Spinal cord (tissue), 10 donors: ENCODE data around the gene BRD2. TPM values are rescaled to one million over a fixed set of nuclear protein-coding genes. Genes with fewer than 3 reads are reported as not detected.
"Not testable (repeated sequence)": the region's sequence is repeated elsewhere in the genome, so short reads cannot be mapped to it uniquely, and the experiment has no call there.

Source experiments
- DNase-seq, 6 donors: peaks; one replicate each; pipeline versions ENCODE4 v3.0.0 to v3.0.0-alpha.2; 2013 to 2015; ENCODE audit warnings: low spot score in 6 of 6, low read depth in 4 of 6
- H3K27ac ChIP-seq: one replicate; pipeline ENCODE4 v1.5.1; 2013; ENCODE audit warnings: low read depth, low read length, control low read depth
- H3K27me3 ChIP-seq: one replicate; pipeline ENCODE4 v1.6.1; 2013; ENCODE audit warnings: low read length; ENCODE audit not compliant: control insufficient read depth, insufficient read depth
- H3K36me3 ChIP-seq: one replicate; pipeline ENCODE4 v1.6.1; 2013; ENCODE audit warnings: low read length; ENCODE audit not compliant: control insufficient read depth, insufficient read depth
- H3K4me1 ChIP-seq: one replicate; pipeline ENCODE4 v1.6.1; 2013; ENCODE audit warnings: low read length; ENCODE audit not compliant: control insufficient read depth, insufficient read depth
- H3K4me3 ChIP-seq: one replicate; pipeline ENCODE4 v1.5.1; 2013; ENCODE audit warnings: low read depth, low read length, control low read depth
- H3K9me3 ChIP-seq: one replicate; pipeline ENCODE4 v1.6.1; 2013; ENCODE audit warnings: low read length; ENCODE audit not compliant: control insufficient read depth, insufficient read depth
- WGBS: methylation state at CpG from one replicate; pipeline ENCODE4 v1.1.5; 2013; ENCODE audit warnings: missing lambda C conversion rate; ENCODE audit not compliant: insufficient coverage; 5-methylcytosine and 5-hydroxymethylcytosine counted together
- polyA plus RNA-seq, 2 donors: library from polyadenylated mRNA; unstranded; fragments of 120-200 nt; gene quantifications; one replicate each; pipeline ENCODE4 v1.2.1, GENCODE V29; 2013; ENCODE audit not compliant: insufficient read length in 2 of 2
- total RNA-seq, 2 donors: library from RNA; depleted of rRNA in 1 of 2; stranded (reverse); fragments of 120-200 nt in 1 of 2; fragments of >200 nt in 1 of 2; gene quantifications; one replicate each; pipeline versions ENCODE4 v1.2.3 to v1.2.4, GENCODE V29; 2013 to 2014
- donor health status: healthy.

Gene BRD2
- total and polyA plus RNA-seq, 4 donors = 68.9 to 286 (median 219) TPM

GRCh38 chr6:32937230-32937633, 31.2 kb upstream of the BRD2 start:
- Histone ChIP-seq H3K4me1 (peaks cover 10% of the 10 kb centered on the region), H3K4me3 (no peak overlapping the region), H3K36me3 (no peaks in the 10 kb centered on the region), H3K9me3 (no peaks in the 10 kb centered on the region), H3K27me3 (peaks cover 5% of the 10 kb centered on the region), H3K27ac (no peak overlapping the region)
- 82% methylated on average over 2 of the region's 8 CpGs for WGBS
- DNase-seq = no peak

- no peak for DNase-seq
- 93% methylated on average over 7 of the region's 7 CpGs for WGBS
- Histone ChIP-seq H3K4me1 (peaks cover 10% of the 10 kb centered on the region), H3K4me3 (no peak overlapping the region), H3K27ac (no peak overlapping the region), H3K9me3 (no peaks in the 10 kb centered on the region), H3K36me3 (no peaks in the 10 kb centered on the region), H3K27me3 (peaks cover 5% of the 10 kb centered on the region)
Observed at GRCh38 chr6:32938494-32938893, 29.9 kb upstream of the BRD2 start.

DNA sequence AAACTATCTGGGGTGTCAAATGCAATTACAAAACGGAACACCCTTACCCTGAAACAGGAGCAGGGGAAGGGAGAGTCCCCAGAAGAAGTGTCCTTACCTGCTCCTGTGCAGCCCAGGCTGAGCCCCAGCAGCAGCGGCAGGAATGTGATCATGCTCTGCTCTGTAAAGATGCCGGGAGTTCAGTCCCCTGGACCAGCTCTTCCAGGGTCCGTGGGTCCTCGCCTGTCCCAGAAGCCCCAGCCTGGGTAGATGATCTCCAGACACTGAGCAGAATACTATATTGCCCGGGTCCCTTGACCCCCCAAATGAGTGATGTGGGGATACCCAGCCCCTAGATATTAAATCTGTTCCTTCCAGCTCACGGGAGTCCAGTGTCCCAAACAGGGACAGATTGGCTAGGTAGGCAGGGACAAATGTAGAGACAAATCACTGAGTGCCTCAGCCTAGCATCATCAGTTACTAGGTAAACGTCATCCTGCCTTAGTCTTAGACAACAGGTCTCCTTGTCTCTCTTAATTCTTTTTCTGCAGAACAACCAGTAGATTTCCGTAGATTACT, 27.7 kb upstream of the BRD2 start, which contains the start of gene HLA-DMB:
Gene HLA-DMB, minus strand, starts transcription at position 373 of the 558 bp plus-strand sequence. Its CDS starts 221 bp downstream, at position 152.
- WGBS = 34% methylated on average over 8 of the region's 9 CpGs

DNA sequence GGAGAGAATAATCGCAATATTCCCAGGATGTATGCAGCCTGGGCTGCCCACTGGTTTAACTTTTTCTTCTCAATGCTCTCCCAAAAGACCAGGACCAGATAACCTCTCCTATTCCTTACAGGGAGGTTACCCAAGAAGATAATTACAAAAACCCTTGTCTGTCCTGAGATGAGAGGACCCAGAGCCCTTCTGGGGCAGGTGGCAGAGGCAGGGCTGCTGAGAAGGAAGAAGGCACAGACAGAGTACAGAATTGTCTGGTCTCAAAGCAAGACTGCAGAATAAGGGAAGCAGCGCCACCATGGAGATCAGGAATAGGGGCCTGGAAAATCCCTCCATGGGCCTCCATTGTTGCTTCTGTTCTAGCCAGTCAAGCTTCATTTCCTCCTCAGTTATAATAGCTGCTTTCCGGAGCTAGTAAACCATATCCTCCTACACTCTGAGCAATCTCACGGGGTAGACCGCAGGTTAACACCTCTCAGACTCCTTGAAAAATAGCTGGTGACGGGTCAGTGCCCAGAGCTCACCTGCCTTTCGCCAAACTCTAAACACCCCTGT, 27.1 kb upstream of the BRD2 start:
- H3K4me3 ChIP-seq = no peak overlapping the region
- H3K27ac ChIP-seq = peak overlapping the region; percentile 29
- H3K9me3 ChIP-seq = no peaks in the 10 kb centered on the region
- H3K4me1 ChIP-seq = peaks cover 10% of the 10 kb centered on the region
- DNase-seq = peak in 1 of 6 donors; percentile 6
- peaks cover 3% of the 10 kb centered on the region for H3K27me3 ChIP-seq
- no peaks in the 10 kb centered on the region for H3K36me3 ChIP-seq
- WGBS = 61% methylated on average over 5 of the region's 7 CpGs

More for the DNA sequence above, 27.7 kb upstream of the BRD2 start, which contains the start of gene HLA-DMB:
- DNase-seq = peak in 5 of 6 donors; percentile 52 to 90 (median 71)
- Histone ChIP-seq H3K27me3 (peaks cover 3% of the 10 kb centered on the region), H3K4me1 (peaks cover 10% of the 10 kb centered on the region), H3K9me3 (no peaks in the 10 kb centered on the region), H3K36me3 (no peaks in the 10 kb centered on the region), H3K27ac (peak within 1 kb of the TSS; percentile 29), H3K4me3 (peak within 1 kb of the TSS; percentile 24)

GRCh38 chr6:32942555-32943123, 25.8 kb upstream of the BRD2 start:
- 63% methylated on average over 5 of the region's 9 CpGs for WGBS
- H3K36me3 ChIP-seq, H3K27ac ChIP-seq, H3K4me3 ChIP-seq, DNase-seq, H3K27me3 ChIP-seq, H3K9me3 ChIP-seq, H3K4me1 ChIP-seq: not testable (repeated sequence)

DNA sequence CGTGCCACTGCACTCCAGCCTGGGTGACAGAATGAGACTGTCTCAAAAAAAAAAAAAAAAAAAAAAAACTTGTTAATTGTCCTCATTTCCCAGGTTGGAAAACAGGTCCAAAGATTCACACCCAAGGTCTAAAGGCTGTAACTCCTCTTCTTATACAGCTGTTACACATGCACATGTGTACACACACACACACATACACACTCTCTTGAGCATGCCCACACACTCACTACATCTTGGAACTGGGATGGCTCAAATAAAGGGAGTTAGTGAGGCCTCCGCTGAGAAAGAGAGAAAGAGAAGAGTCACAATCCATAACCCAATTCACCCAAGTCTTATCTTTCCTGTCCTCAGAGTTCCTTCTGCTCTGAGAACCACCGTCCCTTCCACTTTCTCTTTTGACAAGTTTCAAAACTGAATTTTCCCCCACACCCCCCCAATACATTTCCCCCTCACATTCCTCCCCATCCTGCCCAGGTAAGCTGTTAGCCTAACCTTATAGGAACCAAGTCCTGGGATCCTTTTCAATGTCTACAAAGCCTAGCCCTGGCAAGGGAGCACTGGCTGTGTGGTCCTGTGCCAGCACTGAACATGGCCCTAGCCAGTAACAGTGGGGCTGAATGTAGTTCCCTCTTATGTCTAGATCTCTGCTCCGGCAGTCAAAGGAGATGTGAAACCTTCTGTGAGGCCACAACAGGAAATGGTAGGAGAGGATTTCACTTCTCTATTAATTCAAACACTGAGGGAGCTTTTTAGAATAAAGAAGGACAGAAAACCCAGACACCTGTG, 24.3 kb upstream of the BRD2 start:
- peaks cover 10% of the 10 kb centered on the region for H3K4me1 ChIP-seq
- no peaks in the 10 kb centered on the region for H3K36me3 ChIP-seq
- WGBS = 93% methylated on average over 1 of the region's 4 CpGs
- DNase-seq = no peak
- no peaks in the 10 kb centered on the region for H3K9me3 ChIP-seq
- H3K4me3 ChIP-seq = no peak overlapping the region
- H3K27me3 ChIP-seq = no peaks in the 10 kb centered on the region
- no peak overlapping the region for H3K27ac ChIP-seq

DNA sequence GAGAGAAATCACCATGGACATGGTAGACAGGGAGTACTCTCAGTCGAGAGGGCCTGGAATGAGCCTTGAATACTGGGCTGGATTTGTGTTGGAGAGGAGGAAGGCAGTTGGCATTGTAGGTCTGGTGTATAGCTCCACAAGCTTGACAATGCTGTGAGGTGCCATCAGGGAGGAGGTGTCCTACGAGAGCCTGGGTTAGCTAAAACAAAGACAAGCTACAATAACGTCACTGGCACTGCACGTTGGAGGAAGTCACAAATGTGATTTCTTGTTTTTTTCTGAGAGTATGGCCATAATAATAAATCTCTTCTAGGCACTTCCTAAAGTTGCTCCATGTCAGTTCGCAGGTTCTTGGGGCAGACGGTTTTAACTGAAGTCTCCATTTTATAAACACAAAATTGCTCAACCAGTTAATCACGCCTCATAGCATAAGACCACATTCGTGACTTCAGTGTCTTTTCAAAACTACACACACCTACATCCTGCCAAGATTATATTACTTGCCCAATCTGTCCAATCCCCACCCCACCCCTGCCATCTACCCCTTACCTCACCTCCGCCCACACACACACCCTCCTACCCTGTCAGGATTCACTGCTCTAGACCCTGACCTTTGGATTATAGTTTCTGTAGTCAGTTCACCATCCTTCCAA, 23.2 kb upstream of the BRD2 start:
- no peak for DNase-seq
- no peaks in the 10 kb centered on the region for H3K27me3 ChIP-seq
- 89% methylated on average over 8 of the region's 9 CpGs for whole genome bisulfite sequencing
- peaks cover 10% of the 10 kb centered on the region for H3K4me1 ChIP-seq
- no peaks in the 10 kb centered on the region for H3K9me3 ChIP-seq
- no peak overlapping the region for H3K27ac ChIP-seq
- no peaks in the 10 kb centered on the region for H3K36me3 ChIP-seq
- H3K4me3 ChIP-seq = no peak overlapping the region

DNA sequence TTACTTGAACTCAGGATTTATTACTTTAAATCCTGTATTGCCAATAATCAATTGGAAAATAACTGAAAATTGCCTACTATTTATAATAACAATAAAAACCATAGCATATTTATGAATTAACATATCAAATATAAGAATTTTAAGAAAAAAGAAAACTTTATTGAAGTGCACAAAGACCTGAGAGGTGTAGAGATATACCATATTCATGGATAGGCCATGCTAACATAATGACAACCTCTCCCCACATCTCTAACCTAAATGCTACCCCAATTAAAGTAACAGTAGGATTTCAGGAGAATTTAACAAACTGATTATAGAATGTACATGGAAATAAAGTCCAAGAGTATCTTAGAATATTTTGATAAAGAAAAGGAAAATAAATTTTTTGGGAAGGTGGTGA, 22.4 kb upstream of the BRD2 start:
- no peak overlapping the region for H3K27ac ChIP-seq
- H3K4me1 ChIP-seq = peaks cover 5% of the 10 kb centered on the region
- no peaks in the 10 kb centered on the region for H3K36me3 ChIP-seq
- no peak for DNase-seq
- no peaks in the 10 kb centered on the region for H3K9me3 ChIP-seq
- H3K27me3 ChIP-seq = no peaks in the 10 kb centered on the region
- no peak overlapping the region for H3K4me3 ChIP-seq

DNA sequence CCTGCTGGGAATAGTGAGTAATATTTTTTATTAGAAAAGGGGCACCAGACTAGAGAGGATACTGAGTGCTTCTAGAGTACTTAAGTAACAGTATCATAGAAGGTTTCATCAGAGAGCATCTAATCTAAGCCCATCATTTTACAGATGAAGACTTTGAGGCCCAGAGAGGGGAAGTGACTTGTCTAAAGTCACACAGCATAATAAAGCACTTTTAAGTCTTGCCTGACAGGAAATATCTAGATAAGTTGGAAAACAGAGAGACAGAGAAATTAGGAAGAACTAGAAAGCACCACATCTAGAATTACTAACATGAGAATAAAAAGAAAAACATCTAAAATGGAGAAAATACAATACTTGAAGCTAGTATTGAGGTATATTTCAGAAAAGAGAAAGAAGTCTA, 21.5 kb upstream of the BRD2 start:
- Histone ChIP-seq H3K27me3 (no peaks in the 10 kb centered on the region), H3K9me3 (no peaks in the 10 kb centered on the region), H3K4me3 (no peak overlapping the region), H3K36me3 (no peaks in the 10 kb centered on the region), H3K27ac (no peak overlapping the region), H3K4me1 (no peaks in the 10 kb centered on the region)
- no peak for DNase-seq
